Measurements from ENCODE around the gene DMD.

DNA sequence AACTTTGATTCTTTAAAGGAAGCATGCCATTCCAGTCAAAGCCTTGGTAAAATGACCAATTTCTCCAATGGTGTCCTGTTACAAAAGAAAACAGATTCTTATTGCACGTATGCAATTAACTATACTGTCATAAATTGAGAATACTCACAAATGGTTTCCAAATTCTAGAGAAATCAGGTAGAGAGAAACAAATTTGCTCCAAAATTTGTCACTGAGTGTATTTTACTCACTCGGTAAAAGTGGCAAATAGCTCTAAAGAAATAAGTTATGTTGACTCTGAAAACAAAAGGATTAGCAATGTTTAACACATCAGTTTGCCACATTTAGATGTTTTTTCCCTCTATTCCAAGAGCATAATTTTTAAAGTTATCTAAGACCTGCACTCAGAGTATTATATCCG is 133.1 kb downstream of the DMD start:
- TF ChIP-seq POLR2AphosphoS5 (IDR thresholded peaks at IDR 0.05; ENCODE audit: low read depth, low read length) = no peak
- TF ChIP-seq, protein P1, sequence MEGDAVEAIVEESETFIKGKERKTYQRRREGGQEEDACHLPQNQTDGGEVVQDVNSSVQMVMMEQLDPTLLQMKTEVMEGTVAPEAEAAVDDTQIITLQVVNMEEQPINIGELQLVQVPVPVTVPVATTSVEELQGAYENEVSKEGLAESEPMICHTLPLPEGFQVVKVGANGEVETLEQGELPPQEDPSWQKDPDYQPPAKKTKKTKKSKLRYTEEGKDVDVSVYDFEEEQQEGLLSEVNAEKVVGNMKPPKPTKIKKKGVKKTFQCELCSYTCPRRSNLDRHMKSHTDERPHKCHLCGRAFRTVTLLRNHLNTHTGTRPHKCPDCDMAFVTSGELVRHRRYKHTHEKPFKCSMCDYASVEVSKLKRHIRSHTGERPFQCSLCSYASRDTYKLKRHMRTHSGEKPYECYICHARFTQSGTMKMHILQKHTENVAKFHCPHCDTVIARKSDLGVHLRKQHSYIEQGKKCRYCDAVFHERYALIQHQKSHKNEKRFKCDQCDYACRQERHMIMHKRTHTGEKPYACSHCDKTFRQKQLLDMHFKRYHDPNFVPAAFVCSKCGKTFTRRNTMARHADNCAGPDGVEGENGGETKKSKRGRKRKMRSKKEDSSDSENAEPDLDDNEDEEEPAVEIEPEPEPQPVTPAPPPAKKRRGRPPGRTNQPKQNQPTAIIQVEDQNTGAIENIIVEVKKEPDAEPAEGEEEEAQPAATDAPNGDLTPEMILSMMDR (IDR thresholded peaks at IDR 0.05) = no peak
- TF ChIP-seq SIN3A (IDR thresholded peaks at IDR 0.05; ENCODE audit: borderline replicate concordance, insufficient read depth, low read depth, low read length) = no peak
- TF ChIP-seq, protein P2, sequence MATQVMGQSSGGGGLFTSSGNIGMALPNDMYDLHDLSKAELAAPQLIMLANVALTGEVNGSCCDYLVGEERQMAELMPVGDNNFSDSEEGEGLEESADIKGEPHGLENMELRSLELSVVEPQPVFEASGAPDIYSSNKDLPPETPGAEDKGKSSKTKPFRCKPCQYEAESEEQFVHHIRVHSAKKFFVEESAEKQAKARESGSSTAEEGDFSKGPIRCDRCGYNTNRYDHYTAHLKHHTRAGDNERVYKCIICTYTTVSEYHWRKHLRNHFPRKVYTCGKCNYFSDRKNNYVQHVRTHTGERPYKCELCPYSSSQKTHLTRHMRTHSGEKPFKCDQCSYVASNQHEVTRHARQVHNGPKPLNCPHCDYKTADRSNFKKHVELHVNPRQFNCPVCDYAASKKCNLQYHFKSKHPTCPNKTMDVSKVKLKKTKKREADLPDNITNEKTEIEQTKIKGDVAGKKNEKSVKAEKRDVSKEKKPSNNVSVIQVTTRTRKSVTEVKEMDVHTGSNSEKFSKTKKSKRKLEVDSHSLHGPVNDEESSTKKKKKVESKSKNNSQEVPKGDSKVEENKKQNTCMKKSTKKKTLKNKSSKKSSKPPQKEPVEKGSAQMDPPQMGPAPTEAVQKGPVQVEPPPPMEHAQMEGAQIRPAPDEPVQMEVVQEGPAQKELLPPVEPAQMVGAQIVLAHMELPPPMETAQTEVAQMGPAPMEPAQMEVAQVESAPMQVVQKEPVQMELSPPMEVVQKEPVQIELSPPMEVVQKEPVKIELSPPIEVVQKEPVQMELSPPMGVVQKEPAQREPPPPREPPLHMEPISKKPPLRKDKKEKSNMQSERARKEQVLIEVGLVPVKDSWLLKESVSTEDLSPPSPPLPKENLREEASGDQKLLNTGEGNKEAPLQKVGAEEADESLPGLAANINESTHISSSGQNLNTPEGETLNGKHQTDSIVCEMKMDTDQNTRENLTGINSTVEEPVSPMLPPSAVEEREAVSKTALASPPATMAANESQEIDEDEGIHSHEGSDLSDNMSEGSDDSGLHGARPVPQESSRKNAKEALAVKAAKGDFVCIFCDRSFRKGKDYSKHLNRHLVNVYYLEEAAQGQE (IDR thresholded peaks at IDR 0.05; ENCODE audit: insufficient read depth in 1 of 2, low read depth in 2 of 2, low read length in 1 of 2) = no peak
- no peak for TF ChIP-seq TCF7L2 (IDR thresholded peaks at IDR 0.05; ENCODE audit: low read depth, low read length)

Data from Panc1 (cell line).